Fibroblast of lung (primary cell): Measurements from ENCODE around the gene CRELD1.

Source experiments
- EZH2 ChIP-seq: IDR thresholded peaks from 2 replicates; pipeline ENCODE4 v1.5.1; 2012; ENCODE audit warnings: low read length, control low read depth, mild to moderate bottlenecking; ENCODE audit errors: missing control alignments
- TF ChIP-seq, protein P1 (sequence below), 2 donors: IDR thresholded peaks in 1 of 2; conservative IDR thresholded peaks in 1 of 2; 1 replicate in 1 of 2; 2 replicates in 1 of 2; pipeline ENCODE4 v1.5.1; 2011 to 2012; ENCODE audit warnings: low read length in 2 of 2, control low read depth in 1 of 2, inconsistent platforms in 1 of 2, low read depth in 1 of 2, mild to moderate bottlenecking in 1 of 2

DNA sequence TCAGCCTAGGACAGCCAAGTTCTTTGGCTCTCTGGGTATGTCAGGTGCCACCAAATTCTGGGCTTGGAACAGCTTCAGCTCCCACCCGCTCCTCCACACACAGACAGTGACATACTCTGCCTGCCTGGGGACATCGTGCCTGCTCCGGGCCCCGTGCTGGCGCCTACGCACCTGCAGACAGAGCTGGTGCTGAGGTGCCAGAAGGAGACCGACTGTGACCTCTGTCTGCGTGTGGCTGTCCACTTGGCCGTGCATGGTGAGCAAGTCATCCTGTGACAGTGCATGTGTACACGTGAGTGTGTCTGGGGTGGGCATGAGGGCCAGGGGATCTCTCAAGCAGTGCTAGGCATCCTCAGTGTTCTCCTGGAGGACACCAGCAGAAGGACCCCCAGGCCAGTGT lies 15.8 kb upstream of the CRELD1 start:
- no peak for TF ChIP-seq EZH2
- TF ChIP-seq, protein P1, sequence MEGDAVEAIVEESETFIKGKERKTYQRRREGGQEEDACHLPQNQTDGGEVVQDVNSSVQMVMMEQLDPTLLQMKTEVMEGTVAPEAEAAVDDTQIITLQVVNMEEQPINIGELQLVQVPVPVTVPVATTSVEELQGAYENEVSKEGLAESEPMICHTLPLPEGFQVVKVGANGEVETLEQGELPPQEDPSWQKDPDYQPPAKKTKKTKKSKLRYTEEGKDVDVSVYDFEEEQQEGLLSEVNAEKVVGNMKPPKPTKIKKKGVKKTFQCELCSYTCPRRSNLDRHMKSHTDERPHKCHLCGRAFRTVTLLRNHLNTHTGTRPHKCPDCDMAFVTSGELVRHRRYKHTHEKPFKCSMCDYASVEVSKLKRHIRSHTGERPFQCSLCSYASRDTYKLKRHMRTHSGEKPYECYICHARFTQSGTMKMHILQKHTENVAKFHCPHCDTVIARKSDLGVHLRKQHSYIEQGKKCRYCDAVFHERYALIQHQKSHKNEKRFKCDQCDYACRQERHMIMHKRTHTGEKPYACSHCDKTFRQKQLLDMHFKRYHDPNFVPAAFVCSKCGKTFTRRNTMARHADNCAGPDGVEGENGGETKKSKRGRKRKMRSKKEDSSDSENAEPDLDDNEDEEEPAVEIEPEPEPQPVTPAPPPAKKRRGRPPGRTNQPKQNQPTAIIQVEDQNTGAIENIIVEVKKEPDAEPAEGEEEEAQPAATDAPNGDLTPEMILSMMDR (conservative IDR thresholded peaks at IDR 0.05 in 1 of 2, IDR thresholded peaks at IDR 0.05 in 1 of 2; ENCODE audit: low read depth in 1 of 2, low read length in 2 of 2): no peak
